Neural progenitor cell (in vitro differentiated cells): ENCODE data around the gene AUTS2. TPM values are rescaled to one million over a fixed set of nuclear protein-coding genes. Genes with fewer than 3 reads are reported as not detected.

ENCODE experiments used
- DNase-seq: peaks from one replicate; pipeline ENCODE4 v3.0.0-alpha.2; 2016; ENCODE audit warnings: low spot score
- H2AFZ ChIP-seq: fragments of 200-600 bp; sonication (generic); replicated peaks from 2 replicates; pipeline ENCODE4 v1.6.1; 2016; ENCODE audit warnings: antibody characterized with exemption
- H3F3A ChIP-seq: fragments of 200-600 bp; sonication (generic); 2 replicates; pipeline ENCODE4 v1.6.1; 2016; ENCODE audit warnings: antibody characterized with exemption, low read depth
- H3K27ac ChIP-seq: fragments of 200-600 bp; sonication (generic); 2 replicates; pipeline ENCODE4 v1.5.1; 2016; ENCODE audit warnings: mild to moderate bottlenecking
- H3K27me3 ChIP-seq: fragments of 200-600 bp; sonication (generic); 2 replicates; pipeline ENCODE4 v1.6.1; 2016; ENCODE audit warnings: mild to moderate bottlenecking, moderate library complexity
- H3K36me3 ChIP-seq: fragments of 200-600 bp; sonication (generic); 2 replicates; pipeline ENCODE4 v1.5.1; 2016
- H3K4me1 ChIP-seq: fragments of 200-600 bp; sonication (generic); 2 replicates; pipeline ENCODE4 v1.6.1; 2016; ENCODE audit warnings: mixed run types
- H3K4me2 ChIP-seq: fragments of 200-600 bp; sonication (generic); 2 replicates; pipeline ENCODE4 v1.6.1; 2016
- H3K4me3 ChIP-seq: fragments of 200-600 bp; sonication (generic); 2 replicates; pipeline ENCODE4 v1.5.1; 2016
- H3K79me2 ChIP-seq: fragments of 200-600 bp; sonication (generic); 2 replicates; pipeline ENCODE4 v1.6.1; 2016; ENCODE audit warnings: low read depth
- H3K9ac ChIP-seq: fragments of 200-600 bp; sonication (generic); 2 replicates; pipeline ENCODE4 v1.6.1; 2016
- H3K9me3 ChIP-seq: fragments of 200-600 bp; sonication (generic); 2 replicates; pipeline ENCODE4 v1.5.1; 2016; ENCODE audit warnings: low read depth
- H4K20me1 ChIP-seq: fragments of 200-600 bp; sonication (generic); 2 replicates; pipeline ENCODE4 v1.6.1; 2016; ENCODE audit warnings: low read depth
- H3K27ac Mint-ChIP-seq: 3 replicates; pipeline ENCODE4 v1.8.0; 2021; ENCODE audit warnings: mixed read lengths
- H3K27me3 Mint-ChIP-seq: 2 replicates; pipeline ENCODE4 v1.8.0; 2022; ENCODE audit warnings: low read depth, mild to moderate bottlenecking, inconsistent platforms, moderate library complexity, mixed read lengths; ENCODE audit not compliant: insufficient read depth
- H3K36me3 Mint-ChIP-seq: 3 replicates; pipeline ENCODE4 v1.8.0; 2021; ENCODE audit warnings: mixed read lengths
- H3K4me1 Mint-ChIP-seq: 3 replicates; pipeline ENCODE4 v1.8.0; 2021; ENCODE audit warnings: mixed read lengths
- H3K4me3 Mint-ChIP-seq: 3 replicates; pipeline ENCODE4 v1.8.0; 2021; ENCODE audit warnings: mild to moderate bottlenecking, moderate library complexity, mixed read lengths
- H3K9me3 Mint-ChIP-seq: 3 replicates; pipeline ENCODE4 v1.8.0; 2020; ENCODE audit warnings: mixed read lengths
- EZH2 ChIP-seq: fragments of 200-600 bp; sonication (generic); IDR thresholded peaks from 2 replicates; pipeline ENCODE4 v1.6.1; 2017; ENCODE audit warnings: antibody characterized with exemption, mild to moderate bottlenecking, moderate library complexity
- EZH2phosphoT487 ChIP-seq: fragments of 200-600 bp; sonication (generic); IDR thresholded peaks from 2 replicates; pipeline ENCODE4 v1.6.1; 2017; ENCODE audit warnings: antibody characterized with exemption
- total RNA-seq: library from RNA; depleted of rRNA; stranded (reverse); fragments of >200 nt; gene quantifications from 2 replicates; pipeline ENCODE4 v1.2.3, GENCODE V29; 2015; ENCODE audit warnings: low replicate concordance
- TF ChIP-seq, protein P1 (sequence below): fragments of 200-600 bp; sonication (generic); IDR thresholded peaks from 2 replicates; pipeline ENCODE4 v1.5.1; 2017; ENCODE audit warnings: antibody characterized with exemption, mild to moderate bottlenecking

The AUTS2 gene
- total RNA-seq, 1 donor from 2014 or later = 50.0 TPM

DNA sequence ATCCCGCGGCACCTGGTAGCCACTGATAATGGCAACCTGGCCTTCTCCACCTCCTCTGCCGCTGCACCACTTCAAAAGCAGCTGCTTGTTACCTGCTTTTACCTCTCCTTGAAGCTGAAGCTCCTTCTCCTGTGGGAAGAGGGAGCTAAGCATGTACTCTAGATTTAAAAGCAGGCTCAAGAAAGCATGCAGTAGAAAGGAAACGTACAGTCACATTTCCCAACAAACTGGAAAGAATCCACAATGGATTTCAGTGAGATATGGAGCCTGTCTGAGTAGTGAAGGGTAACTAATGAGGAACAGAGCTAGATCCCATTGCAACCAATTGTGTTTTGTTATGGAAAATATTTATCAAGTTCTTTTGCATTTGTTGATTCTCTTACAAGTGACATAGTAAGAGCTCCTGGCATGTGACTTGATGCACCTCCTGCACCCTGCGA is 1076.3 kb downstream of the AUTS2 start:
- no peak for DNase-seq
- Histone ChIP-seq H3K4me3 (no peak overlapping the region), H3K9me3 (no peaks in the 10 kb centered on the region), H3F3A (peaks cover 7% of the 10 kb centered on the region), H3K36me3 (no peaks in the 10 kb centered on the region), H2AFZ (no peak overlapping the region), H3K27ac (no peak overlapping the region), H3K4me1 (peaks cover 22% of the 10 kb centered on the region), H4K20me1 (no peaks in the 10 kb centered on the region), H3K27me3 (no peaks in the 10 kb centered on the region), H3K4me2 (no peak overlapping the region), H3K9ac (no peak overlapping the region), H3K79me2 (no peaks in the 10 kb centered on the region)
- Mint-ChIP-seq H3K4me3 (no peak overlapping the region), H3K9me3 (peaks cover 1% of the 10 kb centered on the region), H3K27ac (no peak overlapping the region), H3K4me1 (peaks cover 26% of the 10 kb centered on the region), H3K36me3 (peaks cover 11% of the 10 kb centered on the region), H3K27me3 (peaks cover 5% of the 10 kb centered on the region)
- TF ChIP-seq, protein P1, sequence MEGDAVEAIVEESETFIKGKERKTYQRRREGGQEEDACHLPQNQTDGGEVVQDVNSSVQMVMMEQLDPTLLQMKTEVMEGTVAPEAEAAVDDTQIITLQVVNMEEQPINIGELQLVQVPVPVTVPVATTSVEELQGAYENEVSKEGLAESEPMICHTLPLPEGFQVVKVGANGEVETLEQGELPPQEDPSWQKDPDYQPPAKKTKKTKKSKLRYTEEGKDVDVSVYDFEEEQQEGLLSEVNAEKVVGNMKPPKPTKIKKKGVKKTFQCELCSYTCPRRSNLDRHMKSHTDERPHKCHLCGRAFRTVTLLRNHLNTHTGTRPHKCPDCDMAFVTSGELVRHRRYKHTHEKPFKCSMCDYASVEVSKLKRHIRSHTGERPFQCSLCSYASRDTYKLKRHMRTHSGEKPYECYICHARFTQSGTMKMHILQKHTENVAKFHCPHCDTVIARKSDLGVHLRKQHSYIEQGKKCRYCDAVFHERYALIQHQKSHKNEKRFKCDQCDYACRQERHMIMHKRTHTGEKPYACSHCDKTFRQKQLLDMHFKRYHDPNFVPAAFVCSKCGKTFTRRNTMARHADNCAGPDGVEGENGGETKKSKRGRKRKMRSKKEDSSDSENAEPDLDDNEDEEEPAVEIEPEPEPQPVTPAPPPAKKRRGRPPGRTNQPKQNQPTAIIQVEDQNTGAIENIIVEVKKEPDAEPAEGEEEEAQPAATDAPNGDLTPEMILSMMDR = no peak
- TF ChIP-seq EZH2phosphoT487 = no peak

DNA sequence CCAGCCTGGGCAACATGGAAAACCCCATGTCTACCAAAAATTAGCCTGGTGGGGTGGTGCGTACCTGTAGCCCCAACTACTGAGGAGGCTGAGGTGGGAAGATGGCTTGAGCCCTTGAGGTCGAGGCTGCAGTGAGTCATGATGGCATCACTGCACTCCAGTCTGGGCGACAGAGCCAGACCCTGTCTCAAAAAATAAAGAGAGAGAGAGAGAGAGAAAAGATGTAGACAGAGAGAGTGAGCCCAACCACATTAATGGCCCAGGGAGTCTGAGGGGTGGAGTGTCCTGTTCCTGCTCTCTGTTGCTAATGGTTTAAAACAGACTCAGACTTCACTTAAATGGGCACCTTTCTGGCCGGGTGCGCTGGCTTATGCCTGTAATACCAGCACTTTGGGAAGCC is 1078.0 kb downstream of the AUTS2 start:
- no peak for DNase-seq
- no peak for TF ChIP-seq EZH2
- Mint-ChIP-seq H3K27me3 (peaks cover 5% of the 10 kb centered on the region), H3K27ac (no peak overlapping the region), H3K9me3 (peaks cover 1% of the 10 kb centered on the region), H3K36me3 (peaks cover 11% of the 10 kb centered on the region), H3K4me1 (peaks cover 40% of the 10 kb centered on the region), H3K4me3 (no peak overlapping the region)
- H3K36me3 ChIP-seq = no peaks in the 10 kb centered on the region
- no peak overlapping the region for H3K4me2 ChIP-seq
- H3K9ac ChIP-seq = no peak overlapping the region
- H3F3A ChIP-seq = peaks cover 16% of the 10 kb centered on the region
- H3K79me2 ChIP-seq = no peaks in the 10 kb centered on the region
- H3K27ac ChIP-seq = no peak overlapping the region
- no peaks in the 10 kb centered on the region for H4K20me1 ChIP-seq
- H3K4me3 ChIP-seq = no peak overlapping the region
- peaks cover 38% of the 10 kb centered on the region for H3K4me1 ChIP-seq
- no peak overlapping the region for H2AFZ ChIP-seq
- no peaks in the 10 kb centered on the region for H3K9me3 ChIP-seq
- peaks cover 7% of the 10 kb centered on the region for H3K27me3 ChIP-seq

DNA sequence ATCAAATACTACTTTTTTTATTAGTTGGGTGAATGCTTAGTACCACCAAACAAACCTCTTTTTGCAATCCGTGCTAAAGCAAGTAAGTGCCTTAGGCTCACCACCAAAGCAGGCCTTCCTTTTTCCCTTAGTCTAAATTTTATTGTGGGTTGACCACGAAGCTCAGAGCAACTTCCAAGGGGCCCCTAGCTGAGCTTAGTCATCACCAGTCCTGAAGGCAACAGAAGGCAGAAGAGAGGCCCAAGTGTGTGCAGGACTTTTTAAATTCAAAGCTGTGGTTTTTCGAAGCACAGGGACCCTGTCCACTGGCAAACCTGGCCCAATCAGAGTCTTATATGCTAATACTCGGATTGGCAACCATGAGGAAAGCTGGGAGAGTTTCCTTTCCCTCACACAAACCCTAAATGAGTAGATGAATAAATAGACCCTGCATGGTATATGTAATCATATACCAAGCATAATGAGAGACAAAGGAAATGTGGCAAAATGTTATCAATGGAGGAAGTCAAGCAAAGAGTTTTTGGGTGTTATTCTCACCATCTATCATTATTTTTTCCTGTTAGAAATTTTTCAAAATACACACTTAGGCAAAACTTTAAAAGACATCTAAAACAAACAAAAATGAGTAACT is 1080.5 kb downstream of the AUTS2 start:
- H3F3A ChIP-seq = peaks cover 12% of the 10 kb centered on the region
- no peak overlapping the region for H3K27ac ChIP-seq
- no peak for DNase-seq
- no peaks in the 10 kb centered on the region for H3K9me3 ChIP-seq
- Mint-ChIP-seq H3K4me3 (no peak overlapping the region), H3K9me3 (peaks cover 1% of the 10 kb centered on the region), H3K27ac (no peak overlapping the region), H3K4me1 (peaks cover 50% of the 10 kb centered on the region), H3K27me3 (peaks cover 3% of the 10 kb centered on the region), H3K36me3 (peaks cover 8% of the 10 kb centered on the region)
- TF ChIP-seq, protein P1 = no peak
- TF ChIP-seq EZH2phosphoT487 (no peak), EZH2 (no peak)
- H3K79me2 ChIP-seq = no peaks in the 10 kb centered on the region
- H4K20me1 ChIP-seq = no peaks in the 10 kb centered on the region
- no peaks in the 10 kb centered on the region for H3K36me3 ChIP-seq
- H3K4me1 ChIP-seq = peaks cover 36% of the 10 kb centered on the region
- no peak overlapping the region for H2AFZ ChIP-seq
- H3K4me3 ChIP-seq = no peak overlapping the region
- no peak overlapping the region for H3K4me2 ChIP-seq
- peaks cover 27% of the 10 kb centered on the region for H3K27me3 ChIP-seq
- H3K9ac ChIP-seq = no peak overlapping the region

DNA sequence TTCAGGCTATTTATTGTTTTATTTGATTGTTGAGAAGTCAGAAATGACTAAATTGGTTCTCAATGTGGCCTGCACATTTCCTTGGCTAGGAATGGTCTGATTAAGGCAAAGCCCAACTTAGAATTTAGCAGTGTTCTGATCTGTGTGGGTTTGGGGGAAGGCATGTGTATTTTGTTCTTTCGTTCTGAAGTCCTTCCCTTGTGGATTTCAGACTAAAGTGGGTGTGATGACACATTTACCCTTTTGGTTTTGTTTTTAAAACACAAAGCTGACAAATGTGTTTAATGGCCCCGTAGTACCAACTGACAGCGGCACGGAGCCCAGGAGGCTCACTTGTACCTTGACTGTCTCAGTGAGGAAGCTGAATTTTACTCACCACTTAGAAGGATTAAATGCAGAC is 1081.4 kb downstream of the AUTS2 start:
- no peaks in the 10 kb centered on the region for H3K9me3 ChIP-seq
- H3K27ac Mint-ChIP-seq = no peak overlapping the region
- H3K36me3 Mint-ChIP-seq = peaks cover 8% of the 10 kb centered on the region
- H3K4me1 Mint-ChIP-seq = peaks cover 40% of the 10 kb centered on the region
- no peak overlapping the region for H3K9ac ChIP-seq
- H4K20me1 ChIP-seq = no peaks in the 10 kb centered on the region
- peaks cover 27% of the 10 kb centered on the region for H3K27me3 ChIP-seq
- H3K4me3 Mint-ChIP-seq = no peak overlapping the region
- peaks cover 3% of the 10 kb centered on the region for H3K27me3 Mint-ChIP-seq
- H3K36me3 ChIP-seq = no peaks in the 10 kb centered on the region
- TF ChIP-seq EZH2phosphoT487 (no peak), EZH2 (no peak)
- TF ChIP-seq, protein P1 = no peak
- H3K4me1 ChIP-seq = peaks cover 26% of the 10 kb centered on the region
- no peak overlapping the region for H3K27ac ChIP-seq
- no peak for DNase-seq
- H3K9me3 Mint-ChIP-seq = peaks cover 1% of the 10 kb centered on the region
- no peak overlapping the region for H2AFZ ChIP-seq
- H3K4me3 ChIP-seq = no peak overlapping the region
- H3K4me2 ChIP-seq = no peak overlapping the region
- H3F3A ChIP-seq = peaks cover 12% of the 10 kb centered on the region
- H3K79me2 ChIP-seq = no peaks in the 10 kb centered on the region
